HG03565 (cell line): ENCODE data around the gene TOX2.

Experiments
- ATAC-seq: cut with Tn5 transposase; IDR thresholded peaks from one replicate; pipeline ENCODE4 v1.9.1; 2021; ENCODE audit warnings: mild to moderate bottlenecking, moderate library complexity; ENCODE audit not compliant: unreplicated experiment

The TOX2 gene

DNA sequence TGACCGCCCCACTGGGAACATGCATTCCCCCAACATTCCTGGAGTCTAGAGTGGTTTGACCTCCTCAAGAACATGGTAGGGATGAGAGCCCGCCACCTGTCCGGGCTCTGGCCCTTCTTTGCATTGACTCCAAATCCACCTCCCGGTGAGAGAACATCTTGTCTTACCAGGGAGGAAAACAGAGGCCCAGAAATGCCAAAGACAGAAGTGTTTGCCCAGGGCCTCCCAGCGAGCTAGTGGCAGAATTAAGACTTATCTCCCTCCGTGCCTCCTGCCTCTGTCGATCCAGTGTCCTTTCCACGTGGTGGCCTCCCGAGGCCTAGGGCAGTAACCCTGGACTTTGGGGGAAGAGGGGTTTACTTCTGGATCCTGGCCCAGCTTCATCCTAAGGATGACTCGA, 137.5 kb downstream of the TOX2 start:
- ATAC-seq, result no peak

DNA sequence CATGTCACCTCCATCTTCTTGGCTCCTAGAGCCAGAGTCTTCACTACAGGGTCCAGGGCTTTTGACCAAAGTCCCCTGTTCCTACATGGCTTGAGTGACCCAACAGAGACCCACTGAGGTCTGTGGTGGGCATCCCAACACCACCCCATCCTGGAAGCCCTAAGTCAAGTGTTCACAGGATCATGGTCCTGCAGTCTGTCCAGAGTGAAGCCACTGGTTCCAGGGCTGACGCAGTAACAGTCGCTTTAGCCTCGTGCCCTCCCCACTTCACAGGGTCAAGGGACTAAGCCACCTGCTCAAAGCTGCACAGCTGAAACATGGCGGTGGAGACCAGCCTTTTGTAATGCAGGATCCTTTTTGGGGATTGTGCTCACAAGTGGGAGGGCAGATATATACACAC, 138.4 kb downstream of the TOX2 start:
- ATAC-seq, result no peak

DNA sequence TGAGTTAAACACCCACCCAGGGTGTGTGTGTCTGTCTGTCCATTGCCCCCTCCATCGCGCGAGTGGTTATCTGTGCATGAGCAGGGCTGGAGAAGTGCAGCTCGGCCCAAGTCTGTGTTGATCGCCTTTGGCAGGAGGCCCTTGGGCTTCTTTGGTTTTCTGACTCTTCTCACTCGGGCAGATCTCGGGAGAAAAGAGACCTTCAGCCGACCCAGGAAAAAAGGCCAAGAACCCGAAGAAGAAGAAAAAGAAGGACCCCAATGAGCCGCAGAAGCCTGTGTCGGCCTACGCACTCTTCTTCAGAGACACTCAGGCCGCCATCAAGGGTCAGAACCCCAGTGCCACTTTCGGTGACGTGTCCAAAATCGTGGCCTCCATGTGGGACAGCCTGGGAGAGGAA, 139.5 kb downstream of the TOX2 start:
- no peak for ATAC-seq

GRCh38 chr20:44054849-44055248, 140.2 kb downstream of the TOX2 start:
- ATAC-seq, result no peak

DNA sequence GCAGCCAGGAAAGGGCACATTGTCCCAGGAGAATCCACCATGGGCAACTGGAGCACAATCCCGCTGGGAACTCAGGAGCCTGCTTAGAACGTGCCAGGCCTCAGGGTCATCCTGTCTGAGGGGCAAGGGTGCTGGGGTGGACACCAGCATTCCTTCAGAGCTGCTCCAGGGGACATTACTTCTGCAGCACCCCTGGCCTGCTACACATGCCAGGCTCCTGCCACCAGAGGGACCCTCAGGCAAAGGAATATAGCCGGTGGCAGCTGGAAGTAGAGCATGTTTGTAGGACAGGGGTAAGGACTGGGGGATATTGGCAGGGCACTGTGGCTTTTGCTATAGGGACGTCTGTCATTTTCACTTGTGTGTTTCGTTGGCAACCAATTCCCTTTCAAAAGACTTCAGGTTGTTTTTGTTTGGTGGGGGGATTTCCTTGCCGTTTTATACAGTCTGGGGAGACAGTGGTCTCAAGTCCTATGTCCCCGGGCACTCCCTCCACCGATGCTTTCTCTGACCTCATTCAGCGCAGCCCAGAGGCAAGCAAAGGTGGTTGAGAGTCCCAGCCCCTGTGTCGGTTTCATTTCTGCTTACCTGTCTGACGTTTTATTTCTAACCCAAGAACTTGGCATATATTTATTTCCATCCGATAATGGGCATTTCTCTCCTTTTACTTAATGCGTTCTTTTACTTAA, 141.5 kb downstream of the TOX2 start:
- ATAC-seq, result no peak

GRCh38 chr20:44057698-44058675, 143.3 kb downstream of the TOX2 start:
- ATAC-seq, result no peak

DNA sequence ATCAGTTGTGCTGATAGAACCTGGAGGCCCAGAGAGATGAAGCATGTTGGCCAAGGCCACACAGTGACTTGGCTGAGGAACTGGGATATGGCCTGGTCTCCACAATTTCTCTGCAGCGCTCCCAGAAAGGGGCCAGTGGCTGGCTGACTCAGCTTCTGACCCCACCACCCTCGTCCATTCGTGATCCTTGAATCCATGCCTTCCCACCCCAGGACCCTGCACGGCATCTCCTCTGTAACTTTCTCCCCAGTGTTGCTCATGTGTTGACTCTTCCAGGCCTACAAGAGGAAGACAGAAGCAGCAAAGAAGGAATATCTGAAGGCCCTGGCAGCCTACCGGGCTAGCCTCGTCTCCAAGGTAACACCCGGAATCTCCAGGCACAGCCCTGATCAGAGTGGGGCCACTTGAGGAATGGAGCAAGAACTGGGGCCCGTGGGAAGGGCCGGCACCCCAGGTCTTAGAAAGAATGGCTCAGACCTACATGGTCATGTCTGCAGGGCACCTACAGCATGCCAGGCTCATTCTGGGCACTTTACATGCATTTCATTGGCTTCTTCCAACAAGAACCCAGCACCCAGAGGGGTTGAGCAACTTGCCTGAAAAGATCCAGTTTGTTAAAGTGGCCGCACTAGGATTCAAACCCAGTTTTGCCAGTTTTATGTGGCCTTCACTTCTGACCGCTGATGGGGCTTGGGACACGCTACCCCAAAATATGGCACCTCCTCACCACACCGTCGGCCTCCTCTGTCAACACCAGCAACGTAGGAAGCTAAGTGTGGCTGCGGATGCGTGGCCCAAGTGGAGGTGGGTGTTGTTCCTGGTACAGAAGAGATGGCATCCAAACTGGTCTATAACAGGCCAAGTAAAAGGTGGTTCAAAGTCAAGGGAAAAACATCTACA, 150.1 kb downstream of the TOX2 start:
- ATAC-seq, result no peak

DNA sequence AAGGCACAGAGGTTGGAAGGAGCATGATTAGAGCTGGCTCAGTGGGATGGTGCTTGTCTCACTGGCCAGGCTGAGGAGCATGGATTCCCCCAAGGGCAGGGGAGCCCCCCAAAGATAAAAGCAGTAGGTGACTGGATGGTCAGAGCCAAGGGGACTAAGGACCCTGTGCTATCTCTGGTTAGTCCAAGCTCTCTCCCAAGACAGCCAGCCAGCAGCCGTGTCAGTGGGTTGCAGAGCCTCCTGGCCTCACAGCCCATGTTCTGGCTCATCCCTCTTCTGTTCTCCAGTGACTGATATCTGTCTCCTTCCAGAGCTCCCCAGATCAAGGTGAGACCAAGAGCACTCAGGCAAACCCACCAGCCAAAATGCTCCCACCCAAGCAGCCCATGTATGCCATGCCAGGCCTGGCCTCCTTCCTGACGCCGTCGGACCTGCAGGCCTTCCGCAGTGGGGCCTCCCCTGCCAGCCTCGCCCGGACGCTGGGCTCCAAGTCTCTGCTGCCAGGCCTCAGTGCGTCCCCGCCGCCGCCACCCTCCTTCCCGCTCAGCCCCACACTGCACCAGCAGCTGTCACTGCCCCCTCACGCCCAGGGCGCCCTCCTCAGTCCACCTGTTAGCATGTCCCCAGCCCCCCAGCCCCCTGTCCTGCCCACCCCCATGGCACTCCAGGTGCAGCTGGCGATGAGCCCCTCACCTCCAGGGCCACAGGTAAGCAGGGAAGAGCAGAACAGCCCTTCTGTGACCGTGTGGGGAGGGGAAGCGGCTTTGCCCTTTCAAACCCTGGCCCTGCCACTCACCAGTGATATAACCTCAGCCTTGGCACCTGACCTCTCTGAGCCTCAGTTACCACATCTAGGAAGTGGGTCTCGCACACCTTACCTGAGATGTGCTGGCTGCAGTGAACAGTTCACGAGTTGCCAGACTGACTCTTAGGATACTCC, 151.0 kb downstream of the TOX2 start:
- ATAC-seq, result no peak

DNA sequence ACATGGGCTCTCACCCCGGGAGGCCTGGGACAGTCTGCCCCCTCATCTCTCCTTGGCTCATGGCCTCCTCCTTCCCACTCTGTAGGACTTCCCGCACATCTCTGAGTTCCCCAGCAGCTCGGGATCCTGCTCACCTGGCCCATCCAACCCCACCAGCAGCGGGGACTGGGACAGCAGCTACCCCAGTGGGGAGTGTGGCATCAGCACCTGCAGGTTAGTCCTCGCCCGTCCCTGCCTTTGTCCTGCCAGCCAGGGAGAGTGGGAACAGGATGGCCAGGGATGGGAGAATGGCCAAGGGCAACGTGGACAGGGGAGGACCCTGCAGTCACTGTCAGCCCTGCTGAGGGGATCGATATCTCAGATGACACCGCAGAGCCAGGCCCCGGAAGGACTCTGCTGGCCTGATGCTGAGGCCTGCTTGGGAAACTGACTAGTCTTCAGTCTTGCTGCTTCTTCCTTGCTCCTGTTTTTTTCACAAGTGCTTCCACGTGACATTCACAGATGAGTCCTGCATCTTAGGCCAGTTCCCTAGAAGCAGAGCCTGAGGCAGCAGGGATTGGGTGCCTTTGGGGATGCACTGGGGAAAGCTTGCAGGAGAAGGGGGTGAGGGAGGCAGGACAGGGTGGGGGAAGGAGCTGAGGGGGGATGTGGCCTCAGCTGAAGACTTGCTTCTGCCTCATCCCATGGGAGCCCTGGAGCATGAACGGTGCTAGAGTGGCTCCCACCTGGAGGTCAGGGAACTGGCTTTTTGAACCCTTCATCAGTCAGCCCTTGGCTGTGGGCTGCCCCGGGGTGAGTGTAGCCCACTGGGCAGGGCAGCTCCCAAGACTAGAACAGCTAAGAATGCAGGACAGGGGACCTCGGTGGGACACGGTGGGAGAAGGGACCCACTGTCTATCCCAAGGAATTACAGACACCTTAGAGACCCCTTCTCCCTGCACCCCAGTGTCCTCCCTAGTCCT, 152.3 kb downstream of the TOX2 start:
- no peak for ATAC-seq

GRCh38 chr20:44067650-44068081, 153.0 kb downstream of the TOX2 start:
- ATAC-seq, result no peak

- ATAC-seq, result peak; percentile 3
Observed at GRCh38 chr20:44068316-44069201, 153.9 kb downstream of the TOX2 start.

- ATAC-seq, result peak; percentile 33
Observed at GRCh38 chr20:44069203-44070011, 154.8 kb downstream of the TOX2 start.

DNA sequence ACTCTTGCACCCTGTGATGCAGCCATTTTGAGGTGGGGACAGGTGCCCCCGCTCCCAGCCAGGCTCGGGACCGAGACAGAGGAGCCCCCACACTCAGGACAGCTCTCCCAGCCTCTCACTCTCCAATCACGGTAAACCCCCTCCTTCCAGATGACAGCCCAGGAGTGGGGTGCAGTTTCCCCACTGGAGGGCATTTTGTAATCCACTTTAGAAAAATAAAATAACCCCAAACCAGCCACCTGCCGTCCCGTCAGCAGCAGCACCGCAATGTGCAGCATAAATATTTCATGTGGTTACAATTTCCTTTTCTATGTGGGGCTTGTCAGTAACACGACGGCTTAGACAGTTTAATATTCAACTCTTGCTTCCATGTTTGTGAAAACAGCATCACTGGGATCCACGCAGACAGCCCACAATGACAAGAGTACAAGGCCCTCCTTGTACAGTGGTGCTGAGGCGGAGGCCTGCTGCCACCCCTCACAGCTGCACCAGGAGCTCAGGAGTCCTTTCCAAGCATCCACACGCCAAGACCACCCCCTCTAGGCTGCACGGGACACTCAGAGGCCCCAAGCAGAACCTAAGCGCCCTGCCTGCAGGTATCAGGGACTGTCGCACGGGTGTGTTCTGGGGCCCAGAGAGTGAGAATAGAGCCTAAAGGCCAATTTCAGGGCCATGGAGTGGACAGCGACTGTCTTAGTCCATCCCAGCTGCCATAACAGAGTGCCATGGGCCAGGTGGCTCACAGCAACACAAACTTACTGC, 155.7 kb downstream of the TOX2 start:
- no peak for ATAC-seq

- no peak for ATAC-seq
Observed at GRCh38 chr20:44071057-44071456, 156.4 kb downstream of the TOX2 start.

- no peak for ATAC-seq
Observed at GRCh38 chr20:44071526-44072111, 157.0 kb downstream of the TOX2 start.

- no peak for ATAC-seq
Observed at GRCh38 chr20:44072384-44072783, 157.7 kb downstream of the TOX2 start.
